Lower lobe of right lung (tissue), 2 donors: Measurements from ENCODE around the gene ZSWIM7. TPM values are rescaled to one million over a fixed set of nuclear protein-coding genes. Genes with fewer than 3 reads are reported as not detected.
A peak's percentile ranks its signal among the peaks of the same experiment; 100 is the strongest.

ENCODE experiments used
- ATAC-seq, 2 donors: fragments of 200-7000 bp; cut with Tn5 transposase; one replicate each; pipeline ENCODE4 v1.9.1; 2020 to 2022; ENCODE audit warnings: mild to moderate bottlenecking in 2 of 2, moderate library complexity in 2 of 2
- DNase-seq: peaks from one replicate; pipeline ENCODE4 v3.0.0-alpha.2; 2020
- H3K27ac ChIP-seq: fragments of 200-600 bp; one replicate; pipeline ENCODE4 v1.8.0; 2022
- H3K27me3 ChIP-seq: fragments of 200-600 bp; one replicate; pipeline ENCODE4 v1.8.0; 2022; ENCODE audit warnings: low read depth
- H3K36me3 ChIP-seq: fragments of 200-600 bp; one replicate; pipeline ENCODE4 v1.8.0; 2022; ENCODE audit warnings: mild to moderate bottlenecking
- H3K4me1 ChIP-seq: fragments of 200-600 bp; one replicate; pipeline ENCODE4 v1.8.0; 2022
- H3K4me3 ChIP-seq: fragments of 200-600 bp; one replicate; pipeline ENCODE4 v1.8.0; 2022; ENCODE audit warnings: mild to moderate bottlenecking
- H3K9me3 ChIP-seq: fragments of 200-600 bp; one replicate; pipeline ENCODE4 v1.8.0; 2022
- CTCF ChIP-seq: fragments of 200-600 bp; IDR thresholded peaks from one replicate; pipeline ENCODE4 v1.8.0; 2022; ENCODE audit warnings: antibody characterized with exemption, mild to moderate bottlenecking
- intact Hi-C: fragments of 100-400 bp; cut with DNase I; formaldehyde crosslinking; loops from one replicate; pipeline ENCODE4 v1.11.0; 2022
- total RNA-seq: library from RNA; stranded (reverse); fragmentation: NEBNext Ultra II Directional; extraction: Animal tissue kit (Norgen Biotek cat#: 25700); gene quantifications from one replicate; pipeline ENCODE4 v1.2.1, GENCODE V29; 2021
- donor health status: DM: no; HTN: yes; CAD: no; lungs with severe emphysema.

Gene ZSWIM7
- total RNA-seq, 1 donor from 2014 or later, result 21.3 TPM

- H3K27ac ChIP-seq, result peak overlapping the region; percentile 15
- intact Hi-C loops, result no loop called here
These were observed 4.3 kb upstream of the ZSWIM7 start for GRCh38 chr17:16003841-16004240.

DNA sequence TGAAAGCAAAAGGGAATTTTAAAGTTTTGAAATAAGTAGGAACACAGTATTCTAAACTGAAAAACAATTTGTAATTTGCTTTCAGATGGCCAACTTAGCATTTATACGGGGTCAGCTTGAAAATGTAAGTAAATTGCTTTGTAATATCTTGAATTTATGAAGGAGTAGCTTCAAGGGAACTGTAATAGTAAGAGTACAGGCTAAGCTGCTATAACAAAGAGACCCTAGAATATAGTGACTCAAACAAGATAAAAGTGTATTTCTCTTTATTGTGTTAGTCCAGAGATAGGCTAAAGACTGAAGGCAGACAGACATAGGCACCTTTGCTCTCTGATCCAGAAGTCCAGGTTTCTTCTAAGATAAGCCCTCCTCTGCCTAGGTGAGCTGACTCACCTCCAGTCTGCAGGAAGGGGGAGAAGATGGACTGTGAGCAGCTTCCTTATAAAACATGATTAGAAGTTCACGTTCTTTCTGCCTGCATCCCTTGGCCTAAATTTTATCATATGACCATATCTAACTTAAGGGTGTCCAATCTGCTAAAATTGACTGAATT is 3.3 kb upstream of the ZSWIM7 start:
- no peak for TF ChIP-seq CTCF

More at GRCh38 chr17:16003841-16004240, 4.3 kb upstream of the ZSWIM7 start:
- no peak for TF ChIP-seq CTCF
- ATAC-seq, result no peak
- no peak for DNase-seq
- Histone ChIP-seq H3K4me3 (no peak overlapping the region), H3K36me3 (peaks cover 77% of the 10 kb centered on the region), H3K4me1 (peaks cover 25% of the 10 kb centered on the region), H3K27me3 (no peaks in the 10 kb centered on the region), H3K9me3 (no peaks in the 10 kb centered on the region)

DNA sequence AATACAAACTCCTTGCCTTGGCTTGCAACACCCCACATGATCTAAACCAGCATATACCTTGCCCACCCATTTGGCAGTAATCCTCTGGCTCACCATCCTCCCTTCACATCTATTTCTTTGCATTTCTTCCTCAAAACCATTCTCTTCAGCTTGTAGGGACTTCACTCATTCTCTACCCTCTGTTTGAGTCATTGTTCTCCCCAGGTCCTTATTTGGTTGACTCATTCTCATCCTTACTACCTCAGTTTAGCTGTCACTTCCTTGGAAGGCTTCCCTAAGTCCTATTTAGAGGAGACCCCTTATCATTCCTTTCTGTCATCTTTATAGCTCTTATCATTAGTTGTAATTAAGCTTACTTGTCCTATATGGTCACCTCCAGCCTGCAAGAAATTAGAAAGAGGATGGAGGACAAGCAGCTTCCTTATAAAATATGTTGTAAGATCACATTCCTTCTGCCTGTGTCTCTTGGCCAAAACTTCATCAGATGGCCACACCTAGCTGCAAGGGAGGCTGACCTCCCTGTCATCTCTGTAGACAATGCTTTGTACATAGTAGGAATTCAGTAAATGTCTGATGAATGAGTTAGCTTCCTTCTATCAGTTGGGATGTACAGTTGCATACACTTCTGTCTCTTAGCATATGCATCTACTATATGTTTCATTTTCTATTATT is 1.9 kb upstream of the ZSWIM7 start:
- Histone ChIP-seq H3K27me3 (no peaks in the 10 kb centered on the region), H3K27ac (no peak overlapping the region), H3K4me3 (peak overlapping the region; percentile 85), H3K4me1 (peaks cover 30% of the 10 kb centered on the region), H3K9me3 (no peaks in the 10 kb centered on the region), H3K36me3 (peaks cover 52% of the 10 kb centered on the region)
- TF ChIP-seq CTCF, result no peak
- DNase-seq (no peak), ATAC-seq (no peak)
- intact Hi-C loops, result no loop called here

More for the DNA sequence above, 3.3 kb upstream of the ZSWIM7 start:
- Histone ChIP-seq H3K27me3 (no peaks in the 10 kb centered on the region), H3K4me3 (no peak overlapping the region), H3K27ac (no peak overlapping the region), H3K9me3 (no peaks in the 10 kb centered on the region), H3K36me3 (peaks cover 66% of the 10 kb centered on the region), H3K4me1 (peaks cover 30% of the 10 kb centered on the region)
- DNase-seq (no peak), ATAC-seq (no peak)
- intact Hi-C loops, result no loop called here

DNA sequence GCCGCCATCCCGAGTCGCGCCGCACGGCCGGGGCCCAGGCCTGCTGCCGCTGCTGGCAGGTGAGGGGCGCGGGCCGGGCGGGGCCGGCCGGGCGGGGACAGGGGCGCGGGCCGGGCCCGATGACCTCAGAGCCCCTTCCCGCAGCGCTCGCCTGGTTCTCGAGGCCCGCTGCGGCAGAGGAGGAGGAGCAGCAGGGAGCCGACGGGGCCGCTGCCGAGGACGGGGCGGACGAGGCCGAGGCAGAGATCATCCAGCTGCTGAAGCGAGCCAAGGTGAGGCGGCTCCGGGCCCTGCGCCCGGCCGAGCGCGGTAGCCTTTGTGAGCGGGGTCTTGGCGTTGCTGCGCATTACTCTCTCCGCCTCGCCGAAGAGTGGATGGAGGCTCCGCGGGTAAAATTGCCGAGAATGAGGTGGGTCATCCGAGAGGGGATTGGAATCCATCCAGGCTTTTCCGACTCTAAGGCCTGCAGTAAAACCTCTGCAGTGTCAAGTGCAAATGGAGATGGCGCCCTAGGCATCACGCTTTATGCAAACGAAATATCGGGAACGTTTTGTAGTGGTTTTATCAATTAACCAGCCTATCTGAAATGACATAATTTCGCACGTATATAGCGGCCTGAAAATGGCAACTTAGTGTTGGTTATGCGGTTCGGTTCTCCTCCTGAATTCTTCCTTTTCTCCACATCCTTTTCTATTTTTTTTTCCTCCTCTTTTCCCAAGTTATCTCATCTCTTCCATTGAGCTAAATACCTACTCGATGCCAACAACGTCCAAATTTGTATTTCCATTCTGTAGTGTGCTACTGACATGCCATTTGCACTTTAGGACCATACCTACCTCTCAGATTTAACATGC is 697 bp upstream of the ZSWIM7 start:
- Histone ChIP-seq H3K9me3 (no peaks in the 10 kb centered on the region), H3K4me1 (peaks cover 29% of the 10 kb centered on the region), H3K4me3 (peak overlapping the region; percentile 85), H3K36me3 (peaks cover 41% of the 10 kb centered on the region), H3K27ac (peak overlapping the region; percentile 98), H3K27me3 (no peaks in the 10 kb centered on the region)
- no peak for DNase-seq
- intact Hi-C loops, result no loop called here
- peak; percentile 60 to 64 for ATAC-seq
- no peak for TF ChIP-seq CTCF

DNA sequence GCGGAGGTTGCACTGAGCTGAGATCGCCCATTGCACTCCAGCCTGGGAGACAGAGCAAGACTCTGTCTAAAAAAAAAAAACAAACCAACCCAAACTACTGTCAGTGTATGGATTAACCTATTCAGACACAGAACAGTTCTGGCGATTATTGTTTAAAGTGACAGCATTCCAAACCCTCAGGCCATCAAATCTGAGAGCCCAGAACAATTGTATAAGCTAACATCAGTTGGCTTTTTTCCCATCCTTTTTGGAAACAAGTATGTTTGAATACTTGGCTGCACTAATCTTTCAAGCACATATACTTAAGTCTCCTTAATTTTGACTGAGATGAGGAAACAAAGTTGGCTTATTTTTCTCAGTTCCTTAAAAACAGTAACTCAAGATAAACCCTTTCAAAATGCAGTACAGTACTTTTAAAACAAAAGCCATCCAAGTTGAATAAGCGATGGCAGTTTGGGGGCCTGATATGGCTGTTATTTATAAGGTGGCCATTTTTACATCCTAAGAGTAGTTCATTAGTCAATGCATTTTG is 1.4 kb downstream of the ZSWIM7 start:
- DNase-seq (no peak), ATAC-seq (no peak)
- H3K9me3 ChIP-seq, result no peaks in the 10 kb centered on the region
- H3K27ac ChIP-seq, result peak overlapping the region; percentile 98
- H3K4me1 ChIP-seq, result peaks cover 21% of the 10 kb centered on the region
- no peaks in the 10 kb centered on the region for H3K27me3 ChIP-seq
- intact Hi-C loops, result no loop called here
- H3K36me3 ChIP-seq, result peaks cover 24% of the 10 kb centered on the region
- H3K4me3 ChIP-seq, result peak overlapping the region; percentile 85
- no peak for TF ChIP-seq CTCF
